Stomach (tissue), 4 donors: ENCODE data around the gene DNAH10.

Experiments used
- CTCF ChIP-seq, 7 experiments: fragments of 450-650 bp in 4 of 7; fragments of 200-600 bp in 3 of 7; sonication (generic) in 3 of 7; IDR thresholded peaks; one replicate each; pipeline ENCODE4 v1.5.1; 2016 to 2019; ENCODE audit warnings: antibody characterized with exemption in 7 of 7, control low read depth in 2 of 7, mild to moderate bottlenecking in 1 of 7
- POLR2AphosphoS5 ChIP-seq, 3 donors: sonication (generic); formaldehyde crosslinking; IDR thresholded peaks; one replicate each; pipeline ENCODE4 v1.6.1; 2016; ENCODE audit warnings: antibody characterized with exemption in 3 of 3

DNA sequence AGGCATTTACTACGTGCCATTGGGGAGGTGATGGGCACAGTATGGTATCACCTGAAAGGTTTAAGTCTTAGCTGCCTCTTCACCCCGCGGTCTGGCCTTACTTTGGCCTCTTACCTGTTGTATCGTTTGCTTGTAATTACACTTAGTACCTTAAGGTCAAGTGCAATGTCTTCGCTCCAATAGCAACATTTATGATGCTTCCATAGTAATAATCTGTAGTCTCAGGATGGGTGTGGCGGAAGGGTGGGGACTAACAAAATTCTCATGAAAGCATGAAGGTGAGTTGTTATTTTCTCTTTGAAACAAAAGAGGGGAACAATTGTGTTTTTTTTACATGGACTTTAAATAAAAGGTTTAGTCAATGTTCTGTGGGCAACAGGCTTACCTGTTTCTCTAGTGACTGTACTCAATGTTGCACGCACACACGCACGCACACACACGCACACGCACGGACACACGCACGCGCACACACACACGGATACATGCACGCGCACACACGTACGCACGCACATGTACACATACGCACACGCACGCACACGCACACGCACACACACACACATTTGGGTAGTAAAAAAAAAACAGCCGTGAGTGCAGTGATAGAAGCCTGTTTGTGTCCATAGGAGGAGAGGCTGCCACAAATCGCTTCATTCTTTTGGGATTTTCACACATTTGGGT lies 91.4 kb downstream of the DNAH10 start:
- TF ChIP-seq CTCF (IDR thresholded peaks at IDR 0.05), result no peak
- no peak for TF ChIP-seq POLR2AphosphoS5 (IDR thresholded peaks at IDR 0.05)
